Stimulated activated CD8-positive, alpha-beta memory T cell treated with anti-CD3 and anti-CD28 coated beads, Interleukin-15, amount 100 ng/mL, for 48 hours (primary cell): ENCODE measurements around the gene SNAPC2.

Source experiments
- DNase-seq, 2 donors: peaks; one replicate each; pipeline ENCODE4 v3.0.0-alpha.2; 2020; ENCODE audit warnings: low read depth in 2 of 2

Gene SNAPC2

GRCh38 chr19:7968008-7968795 lies 48.1 kb downstream of the SNAPC2 start:
- DNase-seq, result no peak

- DNase-seq, result no peak
Observed at GRCh38 chr19:7968796-7969554, 48.8 kb downstream of the SNAPC2 start.

GRCh38 chr19:7969555-7969939 lies 49.4 kb downstream of the SNAPC2 start:
- DNase-seq, result no peak

GRCh38 chr19:7970716-7971448 lies 50.7 kb downstream of the SNAPC2 start:
- DNase-seq, result no peak

- no peak for DNase-seq
Observed at GRCh38 chr19:7971553-7972520, 51.7 kb downstream of the SNAPC2 start.
